HEK293 (cell line): ENCODE measurements around the gene TCERG1.

Source experiments
- BCL11A ChIP-seq: fragments of 450-650 bp; formaldehyde crosslinking; IDR thresholded peaks from 2 replicates; pipeline ENCODE4 v1.5.1; 2016; ENCODE audit warnings: low read depth, missing biosample characterization, missing genetic modification characterization
- KLF8 ChIP-seq: fragments of 450-650 bp; formaldehyde crosslinking; IDR thresholded peaks from 2 replicates; pipeline ENCODE4 v1.5.1; 2016; ENCODE audit warnings: missing biosample characterization, missing genetic modification characterization
- REPIN1 ChIP-seq: fragments of 450-650 bp; formaldehyde crosslinking; IDR thresholded peaks from 2 replicates; pipeline ENCODE4 v1.5.1; 2017; ENCODE audit warnings: missing biosample characterization, missing genetic modification characterization, low read depth
- ZBTB7A ChIP-seq: fragments of 450-650 bp; formaldehyde crosslinking; IDR thresholded peaks from 2 replicates; pipeline ENCODE4 v1.5.1; 2016; ENCODE audit warnings: low read depth, missing biosample characterization, missing genetic modification characterization
- ZNF19 ChIP-seq: fragments of 450-650 bp; formaldehyde crosslinking; IDR thresholded peaks from 2 replicates; pipeline ENCODE4; 2016; ENCODE audit warnings: missing biosample characterization, missing genetic modification characterization, low read depth
- ZNF292 ChIP-seq: fragments of 450-650 bp; formaldehyde crosslinking; IDR thresholded peaks from 2 replicates; pipeline ENCODE4 v1.5.1; 2016; ENCODE audit warnings: low read depth, missing biosample characterization, missing genetic modification characterization, borderline replicate concordance
- ZNF350 ChIP-seq: fragments of 450-650 bp; formaldehyde crosslinking; IDR thresholded peaks from 2 replicates; pipeline ENCODE4 v1.5.0; 2017; ENCODE audit warnings: missing biosample characterization, mild to moderate bottlenecking, missing genetic modification characterization
- ZNF404 ChIP-seq: fragments of 450-650 bp; formaldehyde crosslinking; IDR thresholded peaks from 2 replicates; pipeline ENCODE4 v1.5.1; 2017; ENCODE audit warnings: missing biosample characterization, missing genetic modification characterization
- ZNF416 ChIP-seq: fragments of 450-650 bp; formaldehyde crosslinking; IDR thresholded peaks from 2 replicates; pipeline ENCODE4 v1.5.1; 2016; ENCODE audit warnings: missing biosample characterization, missing genetic modification characterization
- ZNF514 ChIP-seq: fragments of 450-650 bp; formaldehyde crosslinking; IDR thresholded peaks from 2 replicates; pipeline ENCODE4 v1.5.1; 2016; ENCODE audit warnings: missing biosample characterization, missing genetic modification characterization
- ZNF530 ChIP-seq: fragments of 450-650 bp; formaldehyde crosslinking; IDR thresholded peaks from 2 replicates; pipeline ENCODE4 v1.5.1; 2016; ENCODE audit warnings: low read depth, missing biosample characterization, missing genetic modification characterization
- ZNF549 ChIP-seq: fragments of 450-650 bp; IDR thresholded peaks from 2 replicates; pipeline ENCODE4 v1.5.1; 2018; ENCODE audit warnings: missing biosample characterization, missing genetic modification characterization, mild to moderate bottlenecking, inconsistent platforms, moderate library complexity
- ZNF560 ChIP-seq: fragments of 450-650 bp; formaldehyde crosslinking; IDR thresholded peaks from 2 replicates; pipeline ENCODE4 v1.5.1; 2017; ENCODE audit warnings: missing biosample characterization, missing genetic modification characterization, borderline replicate concordance
- ZNF571 ChIP-seq: fragments of 450-650 bp; formaldehyde crosslinking; IDR thresholded peaks from 2 replicates; pipeline ENCODE4 v1.5.0; 2017; ENCODE audit warnings: missing biosample characterization, missing genetic modification characterization
- ZNF585B ChIP-seq: fragments of 450-650 bp; formaldehyde crosslinking; IDR thresholded peaks from 2 replicates; pipeline ENCODE4 v1.5.1; 2016; ENCODE audit warnings: missing biosample characterization, missing genetic modification characterization
- ZNF658 ChIP-seq: fragments of 450-650 bp; formaldehyde crosslinking; IDR thresholded peaks from 2 replicates; pipeline ENCODE4; 2016; ENCODE audit warnings: missing biosample characterization, missing genetic modification characterization
- ZNF664 ChIP-seq: fragments of 450-650 bp; formaldehyde crosslinking; IDR thresholded peaks from 2 replicates; pipeline ENCODE4 v1.5.1; 2016; ENCODE audit warnings: missing biosample characterization, missing genetic modification characterization
- ZNF701 ChIP-seq: fragments of 450-650 bp; formaldehyde crosslinking; IDR thresholded peaks from 2 replicates; pipeline ENCODE4 v1.5.1; 2016; ENCODE audit warnings: missing biosample characterization, missing genetic modification characterization
- TF ChIP-seq, protein P1 (sequence below): fragments of 450-650 bp; formaldehyde crosslinking; IDR thresholded peaks from 2 replicates; pipeline ENCODE4 v1.5.1; 2016; ENCODE audit warnings: missing biosample characterization, missing genetic modification characterization
- TF ChIP-seq, protein P2 (sequence below): fragments of 450-650 bp; formaldehyde crosslinking; IDR thresholded peaks from 2 replicates; pipeline ENCODE4 v1.5.1; 2016; ENCODE audit warnings: missing biosample characterization, missing genetic modification characterization
- TF ChIP-seq, protein P3 (sequence below): fragments of 450-650 bp; formaldehyde crosslinking; conservative IDR thresholded peaks from 2 replicates; pipeline ENCODE4 v1.5.1; 2016; ENCODE audit warnings: low read depth, missing biosample characterization, missing genetic modification characterization
- TF ChIP-seq, protein P4 (sequence below): fragments of 450-650 bp; formaldehyde crosslinking; IDR thresholded peaks from 2 replicates; pipeline ENCODE4 v1.5.1; 2016; ENCODE audit warnings: missing biosample characterization, missing genetic modification characterization
- TF ChIP-seq, protein P5 (sequence below): fragments of 450-650 bp; formaldehyde crosslinking; IDR thresholded peaks from 2 replicates; pipeline ENCODE4 v1.5.0; 2017; ENCODE audit warnings: missing biosample characterization, missing genetic modification characterization, borderline replicate concordance

TCERG1 gene

DNA sequence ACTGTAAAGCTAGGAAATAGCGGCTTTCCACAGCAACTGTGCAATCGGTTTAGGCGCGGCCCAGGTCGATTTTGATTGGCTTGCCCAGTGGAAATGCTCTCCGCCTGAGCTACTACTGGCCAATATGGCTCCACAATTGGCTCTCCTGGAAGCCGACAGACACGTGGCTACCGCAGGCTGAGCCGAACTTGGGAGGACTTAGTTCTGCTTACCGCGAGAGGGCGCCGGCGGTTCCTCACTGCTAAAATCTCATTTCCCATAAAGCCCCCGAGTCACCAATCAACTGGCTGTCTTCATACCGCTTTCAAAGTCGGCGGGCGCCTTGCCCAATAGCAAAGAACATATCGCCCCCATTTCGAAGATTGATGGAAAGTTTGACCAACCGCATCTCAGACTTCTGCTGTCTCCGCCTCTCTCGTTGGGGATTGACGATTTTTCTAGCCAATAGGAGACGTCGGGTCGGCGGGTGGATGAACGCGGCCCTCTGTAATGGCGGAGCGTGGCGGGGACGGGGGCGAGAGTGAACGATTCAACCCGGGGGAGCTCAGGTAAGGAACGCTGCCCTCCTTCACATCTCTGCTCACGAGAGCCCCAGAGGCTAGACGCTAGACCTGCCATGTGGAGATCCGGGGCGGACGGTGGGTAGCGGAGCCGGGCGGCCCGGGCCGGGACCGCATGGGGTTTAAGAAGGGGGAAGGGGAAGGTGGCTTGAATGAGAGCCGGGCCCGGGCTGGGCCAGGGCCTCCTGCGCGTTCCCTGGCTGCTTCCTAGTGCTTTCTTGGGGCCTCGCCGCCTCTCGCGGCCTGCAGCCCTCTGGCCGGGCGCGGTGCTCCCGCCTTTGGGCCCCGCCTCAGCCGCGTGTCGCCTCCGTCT lies at the start of gene TCERG1 (continued):
- TF ChIP-seq, protein P1, sequence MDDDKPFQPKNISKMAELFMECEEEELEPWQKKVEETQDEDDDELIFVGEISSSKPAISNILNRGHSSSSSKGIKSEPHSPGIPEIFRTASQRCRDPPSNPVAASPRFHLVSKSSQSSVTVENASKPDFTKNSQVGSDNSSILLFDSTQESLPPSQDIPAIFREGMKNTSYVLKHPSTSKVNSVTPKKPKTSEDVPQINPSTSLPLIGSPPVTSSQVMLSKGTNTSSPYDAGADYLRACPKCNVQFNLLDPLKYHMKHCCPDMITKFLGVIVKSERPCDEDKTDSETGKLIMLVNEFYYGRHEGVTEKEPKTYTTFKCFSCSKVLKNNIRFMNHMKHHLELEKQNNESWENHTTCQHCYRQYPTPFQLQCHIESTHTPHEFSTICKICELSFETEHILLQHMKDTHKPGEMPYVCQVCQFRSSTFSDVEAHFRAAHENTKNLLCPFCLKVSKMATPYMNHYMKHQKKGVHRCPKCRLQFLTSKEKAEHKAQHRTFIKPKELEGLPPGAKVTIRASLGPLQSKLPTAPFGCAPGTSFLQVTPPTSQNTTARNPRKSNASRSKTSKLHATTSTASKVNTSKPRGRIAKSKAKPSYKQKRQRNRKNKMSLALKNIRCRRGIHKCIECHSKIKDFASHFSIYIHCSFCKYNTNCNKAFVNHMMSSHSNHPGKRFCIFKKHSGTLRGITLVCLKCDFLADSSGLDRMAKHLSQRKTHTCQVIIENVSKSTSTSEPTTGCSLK (tag by site-specific recombination) = no peak
- TF ChIP-seq ZNF404 (tag by site-specific recombination) = no peak
- TF ChIP-seq, protein P2, sequence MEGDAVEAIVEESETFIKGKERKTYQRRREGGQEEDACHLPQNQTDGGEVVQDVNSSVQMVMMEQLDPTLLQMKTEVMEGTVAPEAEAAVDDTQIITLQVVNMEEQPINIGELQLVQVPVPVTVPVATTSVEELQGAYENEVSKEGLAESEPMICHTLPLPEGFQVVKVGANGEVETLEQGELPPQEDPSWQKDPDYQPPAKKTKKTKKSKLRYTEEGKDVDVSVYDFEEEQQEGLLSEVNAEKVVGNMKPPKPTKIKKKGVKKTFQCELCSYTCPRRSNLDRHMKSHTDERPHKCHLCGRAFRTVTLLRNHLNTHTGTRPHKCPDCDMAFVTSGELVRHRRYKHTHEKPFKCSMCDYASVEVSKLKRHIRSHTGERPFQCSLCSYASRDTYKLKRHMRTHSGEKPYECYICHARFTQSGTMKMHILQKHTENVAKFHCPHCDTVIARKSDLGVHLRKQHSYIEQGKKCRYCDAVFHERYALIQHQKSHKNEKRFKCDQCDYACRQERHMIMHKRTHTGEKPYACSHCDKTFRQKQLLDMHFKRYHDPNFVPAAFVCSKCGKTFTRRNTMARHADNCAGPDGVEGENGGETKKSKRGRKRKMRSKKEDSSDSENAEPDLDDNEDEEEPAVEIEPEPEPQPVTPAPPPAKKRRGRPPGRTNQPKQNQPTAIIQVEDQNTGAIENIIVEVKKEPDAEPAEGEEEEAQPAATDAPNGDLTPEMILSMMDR (tag by site-specific recombination) = peak; percentile 90
- no peak for TF ChIP-seq ZNF514 (tag by site-specific recombination)
- TF ChIP-seq ZNF416 (tag by site-specific recombination) = no peak
- TF ChIP-seq ZNF664 (tag by site-specific recombination) = no peak
- TF ChIP-seq, protein P3, sequence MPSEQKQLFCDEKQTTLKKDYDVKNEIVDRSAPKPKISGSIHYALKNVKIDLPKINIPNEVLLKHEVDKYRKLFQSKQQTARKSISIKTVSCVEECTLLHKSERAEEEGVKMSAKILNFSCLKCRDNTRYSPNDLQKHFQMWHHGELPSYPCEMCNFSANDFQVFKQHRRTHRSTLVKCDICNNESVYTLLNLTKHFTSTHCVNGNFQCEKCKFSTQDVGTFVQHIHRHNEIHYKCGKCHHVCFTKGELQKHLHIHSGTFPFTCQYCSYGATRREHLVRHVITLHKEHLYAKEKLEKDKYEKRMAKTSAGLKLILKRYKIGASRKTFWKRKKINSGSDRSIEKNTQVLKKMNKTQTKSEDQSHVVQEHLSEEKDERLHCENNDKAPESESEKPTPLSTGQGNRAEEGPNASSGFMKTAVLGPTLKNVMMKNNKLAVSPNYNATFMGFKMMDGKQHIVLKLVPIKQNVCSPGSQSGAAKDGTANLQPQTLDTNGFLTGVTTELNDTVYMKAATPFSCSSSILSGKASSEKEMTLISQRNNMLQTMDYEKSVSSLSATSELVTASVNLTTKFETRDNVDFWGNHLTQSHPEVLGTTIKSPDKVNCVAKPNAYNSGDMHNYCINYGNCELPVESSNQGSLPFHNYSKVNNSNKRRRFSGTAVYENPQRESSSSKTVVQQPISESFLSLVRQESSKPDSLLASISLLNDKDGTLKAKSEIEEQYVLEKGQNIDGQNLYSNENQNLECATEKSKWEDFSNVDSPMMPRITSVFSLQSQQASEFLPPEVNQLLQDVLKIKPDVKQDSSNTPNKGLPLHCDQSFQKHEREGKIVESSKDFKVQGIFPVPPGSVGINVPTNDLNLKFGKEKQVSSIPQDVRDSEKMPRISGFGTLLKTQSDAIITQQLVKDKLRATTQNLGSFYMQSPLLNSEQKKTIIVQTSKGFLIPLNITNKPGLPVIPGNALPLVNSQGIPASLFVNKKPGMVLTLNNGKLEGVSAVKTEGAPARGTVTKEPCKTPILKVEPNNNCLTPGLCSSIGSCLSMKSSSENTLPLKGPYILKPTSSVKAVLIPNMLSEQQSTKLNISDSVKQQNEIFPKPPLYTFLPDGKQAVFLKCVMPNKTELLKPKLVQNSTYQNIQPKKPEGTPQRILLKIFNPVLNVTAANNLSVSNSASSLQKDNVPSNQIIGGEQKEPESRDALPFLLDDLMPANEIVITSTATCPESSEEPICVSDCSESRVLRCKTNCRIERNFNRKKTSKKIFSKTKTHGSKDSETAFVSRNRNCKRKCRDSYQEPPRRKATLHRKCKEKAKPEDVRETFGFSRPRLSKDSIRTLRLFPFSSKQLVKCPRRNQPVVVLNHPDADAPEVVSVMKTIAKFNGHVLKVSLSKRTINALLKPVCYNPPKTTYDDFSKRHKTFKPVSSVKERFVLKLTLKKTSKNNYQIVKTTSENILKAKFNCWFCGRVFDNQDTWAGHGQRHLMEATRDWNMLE (tag by site-specific recombination) = peak; percentile 64
- no peak for TF ChIP-seq ZNF530 (tag by site-specific recombination)
- TF ChIP-seq ZNF549 (tag by site-specific recombination) = no peak
- no peak for TF ChIP-seq ZNF560 (tag by site-specific recombination)
- TF ChIP-seq KLF8 (tag by site-specific recombination) = peak; percentile 25; the same call in 1 of the 2 replicates
- TF ChIP-seq, protein P4, sequence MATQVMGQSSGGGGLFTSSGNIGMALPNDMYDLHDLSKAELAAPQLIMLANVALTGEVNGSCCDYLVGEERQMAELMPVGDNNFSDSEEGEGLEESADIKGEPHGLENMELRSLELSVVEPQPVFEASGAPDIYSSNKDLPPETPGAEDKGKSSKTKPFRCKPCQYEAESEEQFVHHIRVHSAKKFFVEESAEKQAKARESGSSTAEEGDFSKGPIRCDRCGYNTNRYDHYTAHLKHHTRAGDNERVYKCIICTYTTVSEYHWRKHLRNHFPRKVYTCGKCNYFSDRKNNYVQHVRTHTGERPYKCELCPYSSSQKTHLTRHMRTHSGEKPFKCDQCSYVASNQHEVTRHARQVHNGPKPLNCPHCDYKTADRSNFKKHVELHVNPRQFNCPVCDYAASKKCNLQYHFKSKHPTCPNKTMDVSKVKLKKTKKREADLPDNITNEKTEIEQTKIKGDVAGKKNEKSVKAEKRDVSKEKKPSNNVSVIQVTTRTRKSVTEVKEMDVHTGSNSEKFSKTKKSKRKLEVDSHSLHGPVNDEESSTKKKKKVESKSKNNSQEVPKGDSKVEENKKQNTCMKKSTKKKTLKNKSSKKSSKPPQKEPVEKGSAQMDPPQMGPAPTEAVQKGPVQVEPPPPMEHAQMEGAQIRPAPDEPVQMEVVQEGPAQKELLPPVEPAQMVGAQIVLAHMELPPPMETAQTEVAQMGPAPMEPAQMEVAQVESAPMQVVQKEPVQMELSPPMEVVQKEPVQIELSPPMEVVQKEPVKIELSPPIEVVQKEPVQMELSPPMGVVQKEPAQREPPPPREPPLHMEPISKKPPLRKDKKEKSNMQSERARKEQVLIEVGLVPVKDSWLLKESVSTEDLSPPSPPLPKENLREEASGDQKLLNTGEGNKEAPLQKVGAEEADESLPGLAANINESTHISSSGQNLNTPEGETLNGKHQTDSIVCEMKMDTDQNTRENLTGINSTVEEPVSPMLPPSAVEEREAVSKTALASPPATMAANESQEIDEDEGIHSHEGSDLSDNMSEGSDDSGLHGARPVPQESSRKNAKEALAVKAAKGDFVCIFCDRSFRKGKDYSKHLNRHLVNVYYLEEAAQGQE = peak; percentile 46; the same call in 1 of the 2 replicates
- TF ChIP-seq ZNF585B = no peak
- no peak for TF ChIP-seq BCL11A (tag by site-specific recombination)
- TF ChIP-seq ZNF658 = no peak
- no peak for TF ChIP-seq ZBTB7A (tag by site-specific recombination)
- no peak for TF ChIP-seq ZNF19 (tag by site-specific recombination)
- TF ChIP-seq REPIN1 = no peak; the same call in 1 of the 2 replicates
- TF ChIP-seq ZNF571 (tag by site-specific recombination) = no peak
- TF ChIP-seq ZNF292 (tag by site-specific recombination) = no peak
- TF ChIP-seq, protein P5, sequence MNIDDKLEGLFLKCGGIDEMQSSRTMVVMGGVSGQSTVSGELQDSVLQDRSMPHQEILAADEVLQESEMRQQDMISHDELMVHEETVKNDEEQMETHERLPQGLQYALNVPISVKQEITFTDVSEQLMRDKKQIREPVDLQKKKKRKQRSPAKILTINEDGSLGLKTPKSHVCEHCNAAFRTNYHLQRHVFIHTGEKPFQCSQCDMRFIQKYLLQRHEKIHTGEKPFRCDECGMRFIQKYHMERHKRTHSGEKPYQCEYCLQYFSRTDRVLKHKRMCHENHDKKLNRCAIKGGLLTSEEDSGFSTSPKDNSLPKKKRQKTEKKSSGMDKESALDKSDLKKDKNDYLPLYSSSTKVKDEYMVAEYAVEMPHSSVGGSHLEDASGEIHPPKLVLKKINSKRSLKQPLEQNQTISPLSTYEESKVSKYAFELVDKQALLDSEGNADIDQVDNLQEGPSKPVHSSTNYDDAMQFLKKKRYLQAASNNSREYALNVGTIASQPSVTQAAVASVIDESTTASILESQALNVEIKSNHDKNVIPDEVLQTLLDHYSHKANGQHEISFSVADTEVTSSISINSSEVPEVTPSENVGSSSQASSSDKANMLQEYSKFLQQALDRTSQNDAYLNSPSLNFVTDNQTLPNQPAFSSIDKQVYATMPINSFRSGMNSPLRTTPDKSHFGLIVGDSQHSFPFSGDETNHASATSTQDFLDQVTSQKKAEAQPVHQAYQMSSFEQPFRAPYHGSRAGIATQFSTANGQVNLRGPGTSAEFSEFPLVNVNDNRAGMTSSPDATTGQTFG = no peak
- TF ChIP-seq ZNF350 (tag by site-specific recombination) = no peak
- no peak for TF ChIP-seq ZNF701 (tag by site-specific recombination)
